Stimulated activated naive CD4-positive, alpha-beta T cell (primary cell): Measurements from ENCODE around the gene BMF.

Source experiments
- DNase-seq, 6 experiments: peaks; one replicate each; lab custom pipeline; 2025; lab: John Stamatoyannopoulos, UW

BMF gene

DNA sequence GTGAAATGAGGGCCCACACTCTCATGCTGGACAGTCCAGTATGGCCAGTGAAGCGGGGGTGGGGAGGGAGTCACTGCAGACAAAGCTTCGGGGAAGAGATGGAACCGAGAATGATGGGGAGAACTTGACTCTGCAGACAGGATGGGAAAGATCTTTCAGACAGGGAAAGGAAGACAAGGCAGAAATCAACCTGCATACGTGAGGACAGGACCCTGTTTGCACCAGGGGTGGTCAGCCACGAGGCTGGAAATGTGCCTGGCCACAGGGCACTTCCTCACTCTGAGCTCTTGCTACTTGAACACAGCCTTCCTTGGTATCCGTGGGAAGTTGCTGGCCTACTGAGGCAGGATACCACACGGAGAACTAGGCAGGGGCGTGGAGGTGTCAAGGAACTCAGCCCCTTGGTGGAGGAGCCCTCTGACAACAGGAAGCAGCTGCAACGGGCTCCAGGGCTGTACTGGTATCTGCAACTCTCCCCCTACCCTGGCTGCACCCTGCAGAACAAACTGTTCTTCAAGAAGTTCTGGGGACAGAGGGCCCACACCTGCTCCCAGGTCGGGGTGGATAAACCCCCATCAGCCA lies 60.4 kb downstream of the BMF start:
- DNase-seq: peak in 3 of 6 experiments; percentile 10 to 42 (median 22)

DNA sequence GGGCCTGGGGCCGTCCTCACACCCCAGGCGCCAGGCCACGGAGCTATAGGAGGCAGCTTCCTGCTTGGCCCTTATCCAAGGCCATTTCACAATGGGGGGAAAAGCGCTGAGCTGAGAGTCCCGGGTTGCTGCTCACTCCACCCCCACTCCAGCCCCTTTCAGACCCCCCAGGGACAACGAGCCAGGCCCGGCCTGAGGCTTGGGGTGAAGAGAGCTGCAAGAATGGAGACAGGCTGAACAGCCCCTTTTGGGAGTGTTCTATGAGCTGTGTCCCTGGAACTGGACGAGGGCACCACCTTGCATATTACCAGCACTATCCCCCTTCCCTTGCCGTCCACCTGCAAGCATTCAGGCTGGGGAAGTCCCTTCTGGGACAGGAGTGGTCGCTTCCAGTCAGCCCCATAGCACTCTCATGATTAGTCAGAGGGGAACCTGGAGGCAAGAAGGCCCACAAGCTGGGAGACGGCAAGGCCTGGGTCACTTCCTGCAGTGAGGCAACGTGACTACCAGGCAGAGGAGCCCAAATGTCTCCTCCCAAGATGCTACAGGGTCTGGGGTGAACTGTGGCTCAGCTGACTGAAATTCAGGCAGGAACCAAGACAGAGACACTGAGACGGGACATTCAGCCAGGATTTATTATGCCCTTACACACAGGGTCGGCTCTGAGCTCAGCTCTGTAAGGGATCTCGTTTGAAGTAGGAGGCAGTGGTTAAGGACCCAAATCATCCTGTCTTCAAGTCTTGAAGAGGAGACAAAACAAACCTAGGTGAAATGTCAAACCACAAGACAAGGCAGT lies 61.1 kb downstream of the BMF start:
- peak in 3 of 6 experiments; percentile 4 to 39 (median 16) for DNase-seq

DNA sequence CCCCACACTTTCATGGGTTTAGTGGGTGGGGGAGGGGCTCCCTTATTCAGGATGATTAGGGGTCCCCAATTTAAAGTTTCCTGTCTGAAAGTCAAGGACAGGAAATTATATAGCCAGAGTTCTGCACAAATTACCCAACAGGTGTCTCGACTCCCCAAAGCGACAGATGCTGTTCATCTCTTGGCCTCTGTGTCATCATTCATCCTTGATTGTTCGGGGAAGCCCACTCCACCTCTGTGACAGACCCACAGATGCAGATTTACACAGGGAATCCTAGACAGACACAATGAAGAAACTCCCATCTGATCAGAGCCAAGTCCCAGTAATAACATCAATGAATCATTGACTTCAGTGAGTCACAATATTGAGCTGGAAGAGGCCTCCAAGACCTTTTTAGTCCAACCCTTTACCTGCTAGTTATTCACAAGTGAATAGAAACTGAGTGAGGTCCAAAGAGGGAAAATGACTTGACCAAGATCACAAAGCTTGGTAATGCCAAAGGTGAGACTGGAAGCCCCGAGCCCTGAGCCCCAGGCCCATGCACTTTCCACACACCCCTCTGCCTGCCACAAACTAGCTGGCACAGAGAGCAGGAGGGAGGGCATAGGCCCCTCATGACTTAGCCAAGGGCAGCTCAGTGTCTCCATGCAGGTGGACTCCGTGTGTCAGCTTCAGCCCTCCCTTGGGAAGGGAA lies 61.8 kb downstream of the BMF start:
- no peak for DNase-seq

GRCh38 chr15:40045572-40046217 lies 63.0 kb downstream of the BMF start:
- DNase-seq: no peak

DNA sequence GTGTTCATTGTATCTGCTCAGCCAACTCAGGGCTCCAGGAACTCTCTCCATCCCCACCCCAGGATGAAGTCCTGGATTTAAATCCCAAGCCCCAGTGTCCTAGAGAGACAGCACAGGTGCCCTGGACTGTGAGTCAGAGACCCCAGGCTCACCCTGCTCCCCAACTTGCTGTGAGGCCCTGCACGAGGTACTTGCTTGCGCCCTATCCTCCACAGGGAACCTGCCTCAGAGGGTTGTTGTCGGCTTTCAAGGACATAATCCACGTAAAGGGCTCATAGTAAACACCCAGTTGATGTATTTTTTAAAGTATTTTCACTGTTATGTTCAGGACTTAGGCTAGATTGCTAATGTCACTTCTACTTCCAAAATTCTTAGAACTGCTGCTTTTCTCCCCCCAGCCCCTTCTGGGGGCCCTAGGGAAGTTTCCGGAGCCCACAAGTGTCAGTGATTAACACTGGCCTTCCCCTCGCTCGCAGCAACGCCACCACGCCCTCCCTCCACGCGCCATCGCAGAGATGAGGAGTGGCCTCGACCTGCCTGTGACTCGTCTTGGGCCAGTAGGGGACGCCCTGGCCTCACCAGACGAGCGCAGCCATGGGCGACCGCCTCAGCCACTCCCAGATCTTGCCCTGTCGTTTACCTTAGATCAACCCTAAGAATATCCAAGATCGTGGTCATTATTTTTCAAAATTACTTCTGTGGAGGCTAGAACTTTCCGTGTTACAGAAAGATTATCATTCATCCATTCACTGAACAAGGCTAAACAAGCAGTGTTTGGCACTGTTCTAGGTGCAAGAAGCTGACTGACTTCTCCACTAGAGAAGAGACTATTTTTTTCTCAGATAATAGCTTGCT lies 63.7 kb downstream of the BMF start:
- peak; percentile 38 to 75 (median 68) for DNase-seq

GRCh38 chr15:40043927-40044716 lies 64.6 kb downstream of the BMF start:
- DNase-seq: no peak

DNA sequence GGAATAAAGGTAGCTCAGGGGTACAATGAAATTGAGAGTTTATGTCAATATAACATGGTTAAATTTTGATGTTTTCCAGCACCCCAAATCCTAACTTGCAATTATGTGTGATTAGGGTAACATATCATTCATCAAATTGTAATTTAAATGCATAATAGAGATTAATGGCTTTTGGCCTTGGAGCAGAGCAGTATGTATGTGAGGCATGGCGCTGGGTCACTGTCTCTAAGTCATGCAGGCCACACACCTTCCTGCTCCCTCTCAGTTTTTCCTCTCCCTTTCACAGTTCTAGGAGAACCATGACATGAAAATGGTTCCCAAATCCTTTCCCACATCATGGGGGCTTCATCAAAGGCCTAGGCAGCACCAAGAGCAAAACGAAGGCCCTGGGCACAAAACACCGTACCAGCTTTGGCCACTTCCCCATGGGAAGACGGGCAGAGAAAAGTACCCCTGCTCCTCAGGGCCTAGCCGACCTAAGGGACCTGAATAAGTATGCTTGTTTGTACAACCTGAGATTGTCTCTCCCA lies 65.8 kb downstream of the BMF start:
- DNase-seq: no peak

GRCh38 chr15:40040770-40041169 lies 67.9 kb downstream of the BMF start:
- DNase-seq: no peak

DNA sequence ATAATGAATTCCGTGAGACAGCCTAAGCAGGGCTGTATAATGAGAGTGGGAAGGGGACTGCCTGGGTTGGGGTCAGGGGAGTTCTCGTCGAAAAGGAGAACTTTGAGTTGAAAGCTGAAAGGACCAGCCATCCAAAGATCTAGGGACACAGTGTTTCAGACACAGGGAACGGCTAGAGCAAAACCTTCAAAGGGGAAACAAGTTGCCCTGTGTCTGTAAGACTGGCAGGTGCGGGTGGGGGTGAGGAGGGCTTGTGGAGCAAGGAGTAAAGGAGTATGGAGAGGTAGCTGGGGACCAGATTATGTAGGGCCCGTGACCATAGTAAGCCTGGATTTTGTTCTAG lies 68.4 kb downstream of the BMF start:
- no peak for DNase-seq

DNA sequence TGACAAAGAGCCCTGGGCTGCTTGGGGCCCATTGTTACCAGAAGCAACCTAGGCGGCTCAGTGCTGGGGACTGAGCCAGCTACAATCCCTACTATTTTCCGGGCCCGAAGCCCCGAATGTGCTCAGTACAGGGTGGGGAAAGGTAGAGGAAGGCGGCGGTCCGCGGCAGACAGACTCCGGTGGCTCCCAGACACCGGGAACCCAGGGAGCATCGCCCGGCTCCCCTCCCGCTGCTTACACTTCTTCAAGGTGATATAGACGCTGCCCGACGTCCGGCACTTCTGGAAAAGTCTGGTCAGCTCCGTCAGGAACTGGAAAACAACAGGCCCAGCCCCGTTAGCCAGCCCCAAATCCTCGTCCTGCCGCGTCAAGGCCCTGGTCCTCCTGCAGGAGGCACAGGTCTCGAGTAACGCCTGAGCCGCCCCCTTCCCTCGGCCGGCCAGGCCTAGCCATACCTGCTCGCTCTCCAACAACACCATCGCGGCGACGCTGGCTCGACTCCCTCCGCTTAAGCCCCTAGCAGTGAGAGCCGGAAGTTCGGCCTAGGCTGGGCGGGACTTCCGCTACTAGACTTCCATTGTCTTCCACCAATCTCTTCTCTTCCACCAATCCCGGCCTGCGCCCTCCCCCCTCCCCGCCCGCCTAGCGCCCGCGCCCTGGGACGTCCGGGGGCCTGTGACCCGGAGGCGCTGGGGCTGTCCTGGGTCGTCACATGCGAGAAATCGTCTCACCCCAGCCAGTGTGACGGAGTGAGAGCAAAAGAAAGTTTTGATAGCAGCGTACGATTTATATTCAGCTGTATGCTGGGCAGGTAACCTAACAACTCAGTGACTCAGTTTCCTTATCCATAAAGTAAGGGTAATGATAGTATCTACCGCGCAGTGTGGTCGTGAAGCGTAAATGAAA lies 69.8 kb downstream of the BMF start, which contains the start of gene SRP14:
TSS of gene SRP14 (minus strand) at position 544 of the 906 bp plus-strand sequence. CDS start at position 479, 65 bp downstream.
- peak; percentile 83 to 93 (median 88) for DNase-seq

GRCh38 chr15:40038275-40038637 lies 70.4 kb downstream of the BMF start:
- no peak for DNase-seq
